GM12878 (cell line): Measurements from ENCODE around the gene POSTN. TPM values are rescaled to one million over a fixed set of nuclear protein-coding genes. Genes with fewer than 3 reads are reported as not detected.

Experiments used
- ATAC-seq: fragments of 200-7000 bp; cut with Tn5 transposase; 3 replicates; pipeline ENCODE4 v1.9.1; 2020; ENCODE audit warnings: mild to moderate bottlenecking, moderate library complexity
- BruUV-seq: library from RNA; stranded (reverse); fragments of 400-500 nt; replicated peaks from 2 replicates; lab custom pipeline; 2021; lab: Mats Ljungman, UMichigan
- CTCF ChIA-PET: fragments of 300-600 bp; sonication (Branson Sonifier 250); formaldehyde crosslinking; extraction: SDS; loops from one replicate; lab custom pipeline; 2021; ENCODE audit warnings: inconsistent platforms; lab: Yijun Ruan, JAX
- POLR2A ChIA-PET: fragments of 350-600 bp; formaldehyde crosslinking; extraction: SDS; loops from one replicate; lab custom pipeline; 2021; ENCODE audit warnings: inconsistent platforms; lab: Charles Lee
- RAD21 ChIA-PET: fragments of 300-600 bp; sonication (Branson Sonifier 250); formaldehyde crosslinking; loops from one replicate; lab custom pipeline; 2023; ENCODE audit warnings: antibody characterized with exemption; ENCODE audit not compliant: unreplicated experiment; lab: Charles Lee
- SMC1A ChIA-PET: fragments of 300-600 bp; sonication (Branson Sonifier 250); formaldehyde crosslinking; loops from one replicate; lab custom pipeline; 2023; ENCODE audit not compliant: unreplicated experiment, uncharacterized antibody; lab: Charles Lee
- DNase-seq: peaks from one replicate; pipeline ENCODE4 v3.0.0-alpha.2; 2011; ENCODE audit warnings: low read depth, low spot score
- FAIRE-seq: peaks from 3 replicates; lab custom pipeline; 2011; peaks lifted over from hg19 to GRCh38; lab: Jason Lieb, UNC
- H2AFZ ChIP-seq: 2 replicates; pipeline ENCODE4 v1.6.0; 2011; ENCODE audit warnings: low read depth, low read length, control low read depth; ENCODE audit not compliant: control insufficient read depth
- H3K27ac ChIP-seq: 2 replicates; pipeline ENCODE4 v1.5.1; 2011; ENCODE audit warnings: control low read depth; ENCODE audit not compliant: control insufficient read depth, insufficient read depth
- H3K27me3 ChIP-seq, 2 experiments: replicated peaks in 1 of 2; 2 replicates each; pipeline versions ENCODE4 v1.6.0 to v1.6.1; 2011; ENCODE audit warnings: low read length in 1 of 2; ENCODE audit not compliant: control insufficient read depth in 2 of 2, insufficient read depth in 2 of 2
- H3K36me3 ChIP-seq, 2 experiments: 2 replicates each; pipeline ENCODE4 v1.5.1; 2011; ENCODE audit warnings: low read length in 1 of 2; ENCODE audit not compliant: control insufficient read depth in 2 of 2, insufficient read depth in 2 of 2
- H3K4me1 ChIP-seq: 2 replicates; pipeline ENCODE4 v1.6.1; 2011; ENCODE audit warnings: mild to moderate bottlenecking, low read length, moderate library complexity, mixed read lengths; ENCODE audit not compliant: control insufficient read depth, insufficient read depth
- H3K4me2 ChIP-seq: 2 replicates; pipeline ENCODE4 v1.6.0; 2011; ENCODE audit warnings: control low read depth; ENCODE audit not compliant: control insufficient read depth, insufficient read depth
- H3K4me3 ChIP-seq: fragments of 200-600 bp; sonication (generic); 2 replicates; pipeline ENCODE4 v1.5.1; 2016
- H3K79me2 ChIP-seq: 2 replicates; pipeline ENCODE4 v1.6.0; 2011; ENCODE audit warnings: low read length; ENCODE audit not compliant: control insufficient read depth, insufficient read depth
- H3K9ac ChIP-seq: 2 replicates; pipeline ENCODE4 v1.8.0; 2011; ENCODE audit warnings: low read length, control low read depth, mixed read lengths; ENCODE audit not compliant: control insufficient read depth, insufficient read depth
- H3K9me3 ChIP-seq: replicated peaks from 3 replicates; pipeline ENCODE4 v1.5.1; 2011; ENCODE audit warnings: mild to moderate bottlenecking, low read length; ENCODE audit not compliant: control insufficient read depth, insufficient read depth
- H4K20me1 ChIP-seq: 2 replicates; pipeline ENCODE4 v1.6.0; 2011; ENCODE audit not compliant: control insufficient read depth, insufficient read depth
- BHLHE40 ChIP-seq, 2 experiments: fragments of 450-650 bp in 1 of 2; IDR thresholded peaks; 2 replicates each; pipeline ENCODE4 v1.6.1; 2011 to 2017; ENCODE audit warnings: low read depth in 2 of 2, borderline replicate concordance in 1 of 2, improper control_type of control experiment in 1 of 2, low read length in 1 of 2, mild to moderate bottlenecking in 1 of 2
- GABPA ChIP-seq: IDR thresholded peaks from 2 replicates; pipeline ENCODE4 v1.6.1; 2014; ENCODE audit warnings: antibody characterized with exemption, low read depth, mild to moderate bottlenecking, inconsistent platforms
- IKZF2 ChIP-seq, 2 experiments: fragments of 450-650 bp; IDR thresholded peaks; 2 replicates each; pipeline ENCODE4 v1.6.1; 2017; ENCODE audit warnings: mild to moderate bottlenecking in 2 of 2, moderate library complexity in 2 of 2
- MEF2A ChIP-seq: IDR thresholded peaks from 2 replicates; pipeline ENCODE4 v1.6.1; 2011; ENCODE audit warnings: low read depth, mild to moderate bottlenecking, low read length, moderate library complexity; ENCODE audit not compliant: insufficient read depth
- MTA2 ChIP-seq: fragments of 450-650 bp; IDR thresholded peaks from 2 replicates; pipeline ENCODE4 v1.6.1; 2016; ENCODE audit warnings: low read depth, mild to moderate bottlenecking, moderate library complexity
- NFXL1 ChIP-seq: fragments of 450-650 bp; IDR thresholded peaks from 2 replicates; pipeline ENCODE4 v1.6.1; 2017; ENCODE audit warnings: antibody characterized with exemption, mild to moderate bottlenecking, borderline replicate concordance
- NKRF ChIP-seq: fragments of 450-650 bp; conservative IDR thresholded peaks from 2 replicates; pipeline ENCODE4 v1.6.1; 2017; ENCODE audit warnings: mild to moderate bottlenecking, moderate library complexity
- NR2C2 ChIP-seq: IDR thresholded peaks from 2 replicates; pipeline ENCODE4 v1.6.1; 2011; ENCODE audit warnings: borderline replicate concordance, low read depth; ENCODE audit not compliant: control insufficient read depth, insufficient read length
- PAX8 ChIP-seq: fragments of 450-650 bp; IDR thresholded peaks from 2 replicates; pipeline ENCODE4 v1.6.1; 2017; ENCODE audit warnings: mild to moderate bottlenecking, moderate library complexity
- POLR2AphosphoS5 ChIP-seq: IDR thresholded peaks from 2 replicates; pipeline ENCODE4 v1.6.1; 2011; ENCODE audit warnings: mild to moderate bottlenecking, low read length, inconsistent platforms
- STAT3 ChIP-seq: IDR thresholded peaks from 2 replicates; pipeline ENCODE4 v1.6.1; 2011; ENCODE audit warnings: low read depth, low read length, improper control_type of control experiment
- YY1 ChIP-seq: IDR thresholded peaks from 2 replicates; pipeline ENCODE4 v1.6.1; 2011; ENCODE audit warnings: low read depth, mild to moderate bottlenecking, low read length
- WGBS: methylation state at CpG from one replicate; pipeline ENCODE4 v1.1.6; 2016; ENCODE audit warnings: low lambda C conversion rate; ENCODE audit not compliant: insufficient replicate concordance, insufficient coverage; ENCODE audit errors: missing lambda C conversion rate; 5-methylcytosine and 5-hydroxymethylcytosine counted together
- in situ Hi-C: fragments of 300-500 bp; cut with MboI; formaldehyde crosslinking; loops from 9 replicates; pipeline ENCODE4 v1.14.3; 2018; ENCODE audit warnings: mixed read lengths
- intact Hi-C: fragments of 100-400 bp; cut with micrococcal nuclease; formaldehyde crosslinking; loops from one replicate; pipeline ENCODE4 v1.14.2; 2022; ENCODE audit not compliant: unreplicated experiment
- polyA plus RNA-seq, 11 experiments: library from polyadenylated mRNA; depleted of rRNA in 4 of 11; unstranded in 6 of 11; stranded (reverse) in 5 of 11; fragments of >200 nt; fragmentation: Nextera tagmentation in 4 of 11; fragmentation: Illumina TruSeq in 1 of 11; extraction: Ambion mirVana in 4 of 11; extraction: Trizol in 1 of 11; gene quantifications; 1 replicate in 1 of 11; 2 replicates in 10 of 11; pipeline versions ENCODE4 v1.2.1 to v1.2.3, GENCODE V29; 2011 to 2016; ENCODE audit warnings: inconsistent platforms in 2 of 11, missing spikeins in 2 of 11, low read depth in 1 of 11
- total RNA-seq, 4 experiments: library from RNA; depleted of rRNA in 3 of 4; stranded (reverse); fragments of >200 nt in 3 of 4; fragmentation: Illumina TruSeq in 1 of 4; extraction: Trizol in 1 of 4; gene quantifications; 2 replicates each; pipeline versions ENCODE4 v1.2.1 to v1.2.3, GENCODE V29; 2013 to 2021

POSTN gene
- total and polyA plus RNA-seq, 10 of the 15 experiments (the other 5 are each of a cell fraction or from before 2014, with no cell fraction given), result 0.05 to 0.13 (median 0.08) TPM; not detected in 7

DNA sequence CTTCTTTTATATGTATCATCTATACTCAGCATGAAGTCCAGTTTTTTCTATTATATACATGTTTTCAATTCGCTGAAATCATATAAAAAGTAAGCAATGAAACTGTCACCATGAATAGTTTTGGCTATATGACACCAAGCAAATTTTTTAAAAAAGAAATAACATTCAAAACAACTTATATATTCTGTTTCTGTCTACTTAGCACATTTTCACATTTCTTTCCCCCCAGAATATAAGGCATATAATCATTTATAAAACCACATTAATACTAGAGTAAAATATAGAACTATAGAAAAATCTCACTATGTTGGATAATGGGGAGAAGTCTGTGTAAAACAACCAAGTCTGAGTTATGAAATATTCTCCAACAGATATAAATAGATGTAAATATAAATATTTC lies 33.1 kb downstream of the POSTN start:
- H3K27ac ChIP-seq, result no peak overlapping the region
- no peak overlapping the region for H3K9ac ChIP-seq
- H4K20me1 ChIP-seq, result no peaks in the 10 kb centered on the region
- RAD21 ChIA-PET, result no interaction called here
- CTCF ChIA-PET, result no interaction called here
- H3K36me3 ChIP-seq, result no peaks in the 10 kb centered on the region
- no peak overlapping the region for H2AFZ ChIP-seq
- no peaks in the 10 kb centered on the region for H3K79me2 ChIP-seq
- no peak for FAIRE-seq
- no peaks in the 10 kb centered on the region for H3K27me3 ChIP-seq
- in situ Hi-C loops (no loop called here), intact Hi-C loops (no loop called here)
- no peaks in the 10 kb centered on the region for H3K9me3 ChIP-seq
- H3K4me1 ChIP-seq, result no peaks in the 10 kb centered on the region
- ATAC-seq, result no peak
- WGBS, result 5% methylated on average over 1 of the region's 1 CpG
- BruUV-seq, result no TSS peak
- no peak for DNase-seq
- no peak overlapping the region for H3K4me3 ChIP-seq
- no peak overlapping the region for H3K4me2 ChIP-seq
- SMC1A ChIA-PET, result no interaction called here
- no peak for TF ChIP-seq GABPA
- TF ChIP-seq NFXL1, result no peak
- no peak for TF ChIP-seq STAT3
- no peak for TF ChIP-seq MTA2
- no peak for TF ChIP-seq NR2C2
- TF ChIP-seq YY1, result no peak
- TF ChIP-seq BHLHE40 (IDR thresholded peaks at IDR 0.05; ENCODE audit: borderline replicate concordance in 1 of 2, low read depth in 2 of 2, low read length in 1 of 2), result no peak
- no peak for TF ChIP-seq IKZF2 (IDR thresholded peaks at IDR 0.05)
- TF ChIP-seq MEF2A, result no peak
- no peak for TF ChIP-seq POLR2AphosphoS5
- no peak for TF ChIP-seq PAX8
- TF ChIP-seq NKRF, result no peak
- POLR2A ChIA-PET, result no interaction called here
